ENCODE measurements around the gene LPO. TPM values are rescaled to one million over a fixed set of nuclear protein-coding genes. Genes with fewer than 3 reads are reported as not detected.

The LPO gene
- total RNA-seq, 6 experiments from 2014 or later, result not detected

GRCh38 chr17:58271216-58271931, 33.0 kb downstream of the LPO start:
- Mint-ChIP-seq H3K9me3 (no peaks in the 10 kb centered on the region), H3K4me3 (no peak overlapping the region), H3K27me3 (ENCODE audit: insufficient read depth) (peaks cover 35% of the 10 kb centered on the region), H3K27ac (no peak overlapping the region), H3K36me3 (ENCODE audit: low read depth) (no peaks in the 10 kb centered on the region), H3K4me1 (ENCODE audit: low read depth) (no peaks in the 10 kb centered on the region)
- TF ChIP-seq CTCF (IDR thresholded peaks at IDR 0.05), result no peak
- DNase-seq, result no peak

- peaks cover 42% of the 10 kb centered on the region for H3K27me3 Mint-ChIP-seq (ENCODE audit: insufficient read depth)
- no peak for DNase-seq
Observed at GRCh38 chr17:58272367-58273280, 34.2 kb downstream of the LPO start.

GRCh38 chr17:58273453-58274104, 35.2 kb downstream of the LPO start:
- Mint-ChIP-seq H3K27me3 (ENCODE audit: insufficient read depth) (peaks cover 42% of the 10 kb centered on the region), H3K4me1 (ENCODE audit: low read depth) (no peaks in the 10 kb centered on the region), H3K36me3 (ENCODE audit: low read depth) (no peaks in the 10 kb centered on the region), H3K4me3 (no peak overlapping the region), H3K27ac (no peak overlapping the region), H3K9me3 (no peaks in the 10 kb centered on the region)
- no peak for DNase-seq
- no peak for TF ChIP-seq CTCF (IDR thresholded peaks at IDR 0.05)

More at GRCh38 chr17:58272367-58273280, 34.2 kb downstream of the LPO start:
- TF ChIP-seq CTCF (IDR thresholded peaks at IDR 0.05), result no peak
- Mint-ChIP-seq H3K4me3 (no peak overlapping the region), H3K4me1 (ENCODE audit: low read depth) (no peaks in the 10 kb centered on the region), H3K9me3 (no peaks in the 10 kb centered on the region), H3K27ac (no peak overlapping the region), H3K36me3 (ENCODE audit: low read depth) (no peaks in the 10 kb centered on the region)

GRCh38 chr17:58275417-58275816, 37.0 kb downstream of the LPO start:
- Mint-ChIP-seq H3K4me1 (ENCODE audit: low read depth) (no peaks in the 10 kb centered on the region), H3K27me3 (ENCODE audit: insufficient read depth) (peaks cover 49% of the 10 kb centered on the region), H3K27ac (no peak overlapping the region), H3K36me3 (ENCODE audit: low read depth) (no peaks in the 10 kb centered on the region), H3K4me3 (no peak overlapping the region), H3K9me3 (no peaks in the 10 kb centered on the region)
- no peak for TF ChIP-seq CTCF (IDR thresholded peaks at IDR 0.05)
- DNase-seq, result no peak

- no peaks in the 10 kb centered on the region for H3K4me1 Mint-ChIP-seq (ENCODE audit: low read depth)
- H3K4me3 Mint-ChIP-seq, result no peak overlapping the region
- peaks cover 50% of the 10 kb centered on the region for H3K27me3 Mint-ChIP-seq (ENCODE audit: insufficient read depth)
- no peaks in the 10 kb centered on the region for H3K9me3 Mint-ChIP-seq
- H3K27ac Mint-ChIP-seq, result no peak overlapping the region
- no peaks in the 10 kb centered on the region for H3K36me3 Mint-ChIP-seq (ENCODE audit: low read depth)
- DNase-seq, result no peak
- TF ChIP-seq CTCF (IDR thresholded peaks at IDR 0.05), result no peak
Observed at GRCh38 chr17:58276423-58276822, 38.0 kb downstream of the LPO start.
